NCI-H226 (cell line): ENCODE results near the gene ASTN2.

Source experiments
- DNase-seq: peaks from one replicate; pipeline ENCODE4 v3.0.0-alpha.2; 2015

The ASTN2 gene

GRCh38 chr9:116546711-116547581 is 867.9 kb downstream of the ASTN2 start:
- DNase-seq = peak; percentile 39

- DNase-seq = no peak
Observed at GRCh38 chr9:116544896-116545295, 870.0 kb downstream of the ASTN2 start.

- DNase-seq = no peak
Observed at GRCh38 chr9:116543731-116544400, 871.0 kb downstream of the ASTN2 start.

GRCh38 chr9:116541402-116541801 is 873.5 kb downstream of the ASTN2 start:
- DNase-seq = no peak

DNA sequence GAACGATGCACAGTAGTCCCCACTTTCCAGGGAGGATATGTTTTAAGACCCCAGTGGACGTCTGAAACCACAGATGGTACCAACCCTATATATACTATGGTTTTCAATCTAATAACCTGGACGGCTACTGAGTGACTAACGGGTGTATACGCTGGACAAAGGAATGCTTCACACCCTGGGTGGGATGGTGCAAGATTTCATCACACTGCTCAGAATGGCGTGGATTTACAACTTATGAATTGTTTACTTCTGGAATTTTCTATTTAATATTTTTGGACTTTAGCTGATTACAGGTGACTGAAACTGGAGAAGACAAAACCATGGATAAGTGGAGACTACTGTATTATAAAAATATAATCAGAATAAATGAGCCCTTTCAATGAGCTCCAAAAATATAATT is 875.3 kb downstream of the ASTN2 start:
- no peak for DNase-seq

GRCh38 chr9:116525611-116526010 is 889.2 kb downstream of the ASTN2 start:
- DNase-seq = no peak

DNA sequence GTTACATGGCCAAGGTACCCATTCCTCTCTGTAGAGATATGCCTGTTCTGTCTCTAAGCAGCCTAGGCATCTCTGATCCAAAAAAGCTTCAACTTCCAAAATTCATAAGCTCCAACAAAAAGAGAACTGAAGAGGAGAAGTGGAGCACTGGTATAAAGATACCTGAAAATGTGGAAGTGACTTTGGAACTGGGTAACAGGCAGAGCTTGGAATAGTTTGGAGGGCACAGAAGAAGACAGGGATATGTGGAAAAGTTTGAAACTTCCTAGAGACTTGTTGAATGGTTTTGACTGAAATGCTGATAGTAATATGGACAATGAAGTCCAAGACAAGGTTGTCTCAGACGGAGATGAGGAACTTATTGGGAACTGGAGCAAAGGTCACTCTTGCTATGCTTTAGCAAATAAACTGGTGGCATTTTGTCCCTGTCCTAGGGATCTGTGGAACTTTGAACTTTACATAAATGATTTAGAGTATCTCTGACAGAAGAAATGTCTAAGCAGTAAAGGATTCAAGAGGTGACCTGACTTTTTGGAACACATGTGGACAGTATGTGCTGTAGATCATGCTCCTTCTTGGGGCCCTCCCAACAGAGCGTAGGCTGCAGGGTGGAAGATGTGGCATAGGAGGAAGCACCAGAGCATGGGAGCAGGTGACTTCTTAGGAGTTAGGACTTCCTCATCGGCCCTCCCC is 889.9 kb downstream of the ASTN2 start:
- DNase-seq = no peak

- DNase-seq = no peak
Observed at GRCh38 chr9:116520218-116520617, 894.6 kb downstream of the ASTN2 start.

- DNase-seq = no peak
Observed at GRCh38 chr9:116516456-116516855, 898.4 kb downstream of the ASTN2 start.

GRCh38 chr9:116515541-116515940 is 899.3 kb downstream of the ASTN2 start:
- DNase-seq = no peak

- DNase-seq = peak; percentile 52
Observed at GRCh38 chr9:116506685-116507084, 908.2 kb downstream of the ASTN2 start.

DNA sequence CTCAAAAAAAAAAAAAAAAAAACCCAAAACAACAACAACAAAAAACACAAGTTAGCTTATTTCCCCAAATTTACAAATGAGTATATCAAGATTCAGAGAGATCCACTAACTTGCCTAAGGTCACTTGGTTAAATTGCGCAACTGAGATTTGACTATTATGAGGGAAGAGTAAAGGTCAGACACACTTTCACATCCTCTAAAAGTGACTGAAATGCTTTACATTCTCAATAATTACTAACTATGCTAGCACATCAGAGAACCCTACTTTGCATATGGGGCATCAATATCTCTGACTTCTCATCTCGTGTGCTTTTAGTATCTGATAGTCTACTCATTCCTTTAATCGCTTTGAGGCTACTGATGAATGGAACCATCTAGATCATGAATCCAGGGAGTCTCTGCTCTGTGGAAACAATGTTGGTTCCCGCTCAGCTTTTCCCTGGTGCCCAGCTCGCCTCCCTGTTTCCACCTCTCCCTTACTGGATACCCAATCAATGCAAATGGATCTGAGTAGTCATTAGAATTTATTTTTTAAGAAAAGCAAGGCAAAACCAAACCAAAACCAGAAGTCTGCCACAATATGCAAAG is 909.9 kb downstream of the ASTN2 start:
- DNase-seq = no peak

GRCh38 chr9:116504081-116504480 is 910.8 kb downstream of the ASTN2 start:
- DNase-seq = no peak

DNA sequence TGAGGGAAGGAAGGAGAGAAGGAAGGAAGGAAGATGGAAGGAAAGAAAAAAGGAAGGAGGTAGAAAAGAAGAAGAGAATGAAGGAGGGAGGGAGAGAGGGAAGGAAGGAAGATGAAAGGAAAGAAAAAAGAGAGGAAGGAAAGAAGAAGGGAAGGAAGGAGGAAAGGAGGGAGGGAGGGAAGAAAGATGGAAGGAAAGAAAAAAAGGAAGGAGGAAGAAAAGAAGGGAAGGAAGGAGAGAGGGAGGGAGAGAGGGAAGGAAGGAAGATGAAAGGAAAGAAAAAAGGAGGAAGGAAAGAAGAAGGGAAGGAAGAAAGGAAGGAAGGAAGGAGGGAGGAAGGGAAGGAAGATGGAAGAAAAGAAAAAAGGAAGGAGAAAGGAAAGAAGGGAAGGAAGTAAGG is 912.1 kb downstream of the ASTN2 start:
- DNase-seq = no peak

- peak; percentile 72 for DNase-seq
Observed at GRCh38 chr9:116501871-116502270, 913.0 kb downstream of the ASTN2 start.

- peak; percentile 84 for DNase-seq
Observed at GRCh38 chr9:116499986-116500871, 914.6 kb downstream of the ASTN2 start.

DNA sequence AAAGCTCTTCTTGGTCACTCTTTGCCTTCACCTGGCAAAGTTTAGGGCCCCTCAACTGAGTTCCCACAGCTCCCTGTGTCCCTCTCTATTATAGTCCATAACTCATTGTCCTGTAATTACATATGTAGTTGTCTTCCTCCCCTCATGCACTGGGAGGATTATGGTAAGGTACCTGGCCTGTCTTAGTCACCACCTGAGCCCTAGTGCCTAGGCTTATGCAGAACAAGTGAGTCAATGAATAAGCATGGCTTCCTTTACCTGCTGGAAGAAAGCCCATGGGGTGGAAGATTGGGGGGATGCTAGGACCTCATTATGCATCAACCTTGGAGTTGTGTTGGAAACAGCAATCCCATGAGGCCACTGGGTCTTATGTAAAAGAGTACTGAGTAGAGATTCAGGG is 915.4 kb downstream of the ASTN2 start:
- no peak for DNase-seq

DNA sequence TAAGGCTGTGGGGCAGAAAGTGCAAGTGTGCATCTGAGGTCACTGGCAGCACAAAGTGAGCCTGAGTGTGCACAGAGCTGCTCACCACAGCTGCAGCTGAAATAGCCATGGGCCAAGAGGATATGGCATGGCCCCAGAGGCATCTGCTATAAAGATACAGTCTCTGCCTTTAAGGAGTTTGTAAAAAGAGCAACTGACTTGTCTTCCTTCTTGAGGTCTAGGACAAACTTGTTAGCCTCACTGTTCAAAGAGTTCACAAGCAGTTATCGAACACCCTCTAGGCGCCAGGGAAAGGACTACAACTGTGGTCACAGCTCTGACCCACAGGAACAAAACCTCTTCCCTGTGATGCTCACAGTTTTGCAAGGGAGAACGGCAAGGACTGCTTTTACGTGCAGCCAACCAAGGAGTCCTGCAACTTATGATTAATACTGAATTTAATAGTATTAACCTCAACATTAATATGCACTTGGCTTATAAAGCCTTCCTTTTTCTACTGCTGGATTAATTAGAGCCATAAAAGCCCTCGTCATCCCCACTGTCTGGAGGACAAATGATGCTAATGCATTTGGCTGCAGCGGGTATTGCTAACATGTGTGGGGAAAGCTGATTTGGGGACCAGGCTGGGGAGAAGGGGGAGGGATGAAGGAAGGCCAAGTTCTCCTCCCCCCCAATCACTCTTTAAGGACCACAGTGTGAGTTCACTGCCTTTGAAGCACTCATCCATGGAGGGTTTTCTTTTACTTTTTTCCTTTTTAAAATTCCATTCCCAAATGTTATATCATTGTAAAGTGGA is 917.6 kb downstream of the ASTN2 start:
- DNase-seq = no peak

- DNase-seq = no peak
Observed at GRCh38 chr9:116496167-116496566, 918.7 kb downstream of the ASTN2 start.

- no peak for DNase-seq
Observed at GRCh38 chr9:116495725-116496124, 919.1 kb downstream of the ASTN2 start.
